Cortex of kidney (tissue), 1 donor: ENCODE data around the gene PHC3.
"Not testable (repeated sequence)": the region's sequence is repeated elsewhere in the genome, so short reads cannot be mapped to it uniquely, and the experiment has no call there.

Experiments
- DNase-seq: peaks from one replicate; lab custom pipeline; 2025; lab: John Stamatoyannopoulos, UW

PHC3 gene

GRCh38 chr3:170128977-170129431 lies 52.5 kb downstream of the PHC3 start:
- no peak for DNase-seq

- DNase-seq: no peak
These were observed 53.1 kb downstream of the PHC3 start for GRCh38 chr3:170128259-170128976.

- no peak for DNase-seq
These were observed 64.4 kb downstream of the PHC3 start for GRCh38 chr3:170117134-170117533.

GRCh38 chr3:170114165-170114564 lies 67.4 kb downstream of the PHC3 start:
- not testable (repeated sequence) for DNase-seq

- no peak for DNase-seq
These were observed 70.3 kb downstream of the PHC3 start for GRCh38 chr3:170111147-170111771.

- no peak for DNase-seq
These were observed 71.8 kb downstream of the PHC3 start for GRCh38 chr3:170109579-170110293.

- no peak for DNase-seq
These were observed 72.6 kb downstream of the PHC3 start for GRCh38 chr3:170108955-170109354.

- DNase-seq: no peak
These were observed 73.6 kb downstream of the PHC3 start for GRCh38 chr3:170107941-170108340.

GRCh38 chr3:170102431-170102830 lies 79.1 kb downstream of the PHC3 start:
- no peak for DNase-seq

GRCh38 chr3:170100944-170101343 lies 80.6 kb downstream of the PHC3 start:
- DNase-seq: no peak

- DNase-seq: no peak
These were observed 82.8 kb downstream of the PHC3 start for GRCh38 chr3:170098753-170099152.

- no peak for DNase-seq
These were observed 85.2 kb downstream of the PHC3 start for GRCh38 chr3:170096342-170096741.

GRCh38 chr3:170095771-170096170 lies 85.8 kb downstream of the PHC3 start:
- no peak for DNase-seq

- no peak for DNase-seq
These were observed 88.6 kb downstream of the PHC3 start for GRCh38 chr3:170092907-170093306.

GRCh38 chr3:170090601-170090981 lies 90.9 kb downstream of the PHC3 start:
- DNase-seq: no peak

- no peak for DNase-seq
These were observed 91.5 kb downstream of the PHC3 start for GRCh38 chr3:170089862-170090600.

- no peak for DNase-seq
These were observed 96.1 kb downstream of the PHC3 start for GRCh38 chr3:170085396-170085795.

- no peak for DNase-seq
These were observed 98.2 kb downstream of the PHC3 start for GRCh38 chr3:170083343-170083742.

GRCh38 chr3:170081079-170081741 lies 100.3 kb downstream of the PHC3 start:
- no peak for DNase-seq

GRCh38 chr3:170080605-170081004 lies 100.9 kb downstream of the PHC3 start:
- DNase-seq: no peak

- no peak for DNase-seq
These were observed 101.9 kb downstream of the PHC3 start for GRCh38 chr3:170079536-170080165.
